ENCODE results near the gene CACFD1. TPM values are rescaled to one million over a fixed set of nuclear protein-coding genes. Genes with fewer than 3 reads are reported as not detected.

CACFD1 gene
- total RNA-seq, 1 experiment from 2014 or later: 2.7 TPM

DNA sequence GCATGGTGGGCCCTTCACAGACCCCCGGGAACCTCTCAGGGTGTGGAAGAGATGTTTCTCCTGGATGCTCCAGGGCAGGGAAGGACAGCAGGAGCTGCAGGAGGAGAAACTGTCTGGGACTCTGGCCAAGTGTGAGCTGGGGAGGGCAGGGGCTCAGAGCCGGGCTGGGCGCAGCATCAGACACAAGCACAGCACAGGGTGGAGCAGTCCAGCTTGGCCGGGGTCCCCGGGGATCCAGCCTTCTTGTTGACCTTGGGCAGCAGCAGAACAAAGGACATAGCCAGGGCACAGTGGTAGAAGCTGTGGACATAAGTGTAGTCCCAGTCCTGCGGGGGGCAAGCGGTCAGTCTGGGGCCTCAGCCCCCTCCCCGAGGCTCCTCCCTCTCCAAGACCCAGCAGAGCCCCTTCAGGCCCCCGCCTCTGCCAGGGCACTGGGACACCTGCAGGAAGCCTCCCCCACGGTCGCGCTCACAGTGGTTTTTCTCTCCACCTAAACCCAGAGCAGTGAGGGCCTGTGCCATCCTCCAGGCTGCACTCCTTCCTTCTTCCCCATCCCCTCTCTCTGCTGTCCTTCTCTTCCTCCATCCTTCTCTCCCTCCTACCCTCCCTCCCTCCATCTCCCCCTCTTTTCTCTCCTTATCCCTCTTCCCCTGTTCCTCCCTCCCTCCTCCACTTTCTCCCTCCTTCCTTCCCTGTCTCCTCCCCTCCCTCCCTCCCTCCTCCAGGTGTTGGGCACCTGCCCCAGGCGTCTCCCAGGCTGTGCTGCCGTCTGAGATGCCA is 54.9 kb downstream of the CACFD1 start:
- no peak for DNase-seq (ENCODE audit: extremely low read depth, low read depth)

DNA sequence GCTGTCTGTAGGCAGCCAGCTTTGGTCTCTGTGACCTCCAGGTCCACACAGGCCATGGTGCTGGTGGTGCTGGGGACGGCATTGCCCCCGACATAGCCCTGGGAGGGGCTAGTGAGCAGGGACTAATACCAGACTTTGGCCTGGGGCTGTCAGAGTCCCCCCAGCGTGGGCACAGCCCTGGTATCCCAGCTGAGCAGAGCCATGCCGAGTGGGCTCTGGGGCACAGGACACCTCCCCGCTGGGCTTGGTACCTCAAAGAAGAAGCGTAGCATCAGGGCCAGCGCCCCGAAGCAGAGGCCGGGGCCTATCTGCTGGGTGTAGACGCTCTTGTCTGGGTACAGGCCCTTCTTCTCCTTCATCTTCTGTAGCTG is 55.4 kb downstream of the CACFD1 start:
- DNase-seq (ENCODE audit: extremely low read depth, low read depth): no peak

DNA sequence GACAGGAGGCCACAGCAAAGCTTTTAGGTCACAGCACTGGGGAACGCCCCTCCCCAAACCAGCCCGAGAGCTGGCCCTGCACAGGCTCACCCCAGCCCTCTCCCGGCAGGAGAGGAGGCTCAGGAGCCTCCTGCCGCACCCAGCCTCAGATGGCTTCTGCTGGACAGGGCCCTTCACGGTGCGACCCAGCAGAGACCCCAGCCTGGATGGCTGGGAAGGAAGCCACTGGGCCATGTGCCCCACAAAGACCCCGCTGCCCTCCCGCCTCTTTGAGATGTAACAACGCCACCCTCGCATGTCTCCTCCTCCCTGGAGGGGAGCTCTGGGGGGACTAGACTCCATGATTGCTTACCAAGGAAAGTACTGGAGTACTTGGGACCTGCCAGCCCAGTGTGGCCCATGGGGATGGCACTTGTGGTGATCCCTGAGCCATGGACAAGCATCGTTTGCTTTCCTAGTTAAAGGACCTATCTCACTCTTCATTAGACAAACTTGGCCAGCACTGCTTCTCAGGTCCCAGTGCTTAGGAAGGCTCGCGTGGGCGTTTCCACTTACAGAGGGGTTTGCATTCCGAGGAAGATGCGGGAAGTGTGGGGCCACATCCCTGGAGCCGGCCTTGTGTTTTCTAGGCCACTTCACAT is 56.0 kb downstream of the CACFD1 start:
- no peak for DNase-seq (ENCODE audit: extremely low read depth, low read depth)

DNA sequence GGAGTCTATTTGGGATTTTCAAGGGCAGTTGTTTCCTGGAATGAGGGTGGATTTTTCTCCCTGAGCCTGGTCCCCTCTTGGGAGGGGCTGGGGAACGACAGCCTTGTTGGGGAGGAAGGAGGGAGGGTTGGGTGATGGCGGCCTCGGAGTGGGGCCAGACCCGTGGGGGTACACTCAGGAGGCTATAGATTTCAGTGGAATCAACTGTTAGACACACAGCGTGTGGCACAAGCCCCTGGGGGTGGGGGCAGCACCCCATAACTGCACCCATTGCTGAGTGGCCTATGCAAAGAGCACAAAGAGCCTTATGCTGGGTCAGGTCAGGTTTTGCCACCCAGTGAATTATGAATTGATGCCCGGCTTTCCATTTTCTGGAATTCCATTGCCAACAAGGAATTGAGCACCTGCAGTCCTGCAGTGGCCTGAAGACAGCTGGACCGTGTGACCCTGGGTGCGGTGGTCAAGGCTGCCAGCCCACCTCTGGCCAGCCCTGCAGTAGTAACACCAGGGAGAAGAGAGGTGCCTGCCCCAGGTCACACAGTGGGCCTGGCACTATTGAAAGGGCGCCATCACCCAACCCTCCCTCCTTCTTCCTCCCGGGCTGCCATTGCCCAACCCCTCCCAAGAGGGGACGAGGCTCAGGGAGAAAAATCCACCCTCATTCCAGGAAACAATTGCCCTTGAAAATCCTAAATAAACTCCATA is 56.6 kb downstream of the CACFD1 start:
- DNase-seq (ENCODE audit: extremely low read depth, low read depth): no peak

DNA sequence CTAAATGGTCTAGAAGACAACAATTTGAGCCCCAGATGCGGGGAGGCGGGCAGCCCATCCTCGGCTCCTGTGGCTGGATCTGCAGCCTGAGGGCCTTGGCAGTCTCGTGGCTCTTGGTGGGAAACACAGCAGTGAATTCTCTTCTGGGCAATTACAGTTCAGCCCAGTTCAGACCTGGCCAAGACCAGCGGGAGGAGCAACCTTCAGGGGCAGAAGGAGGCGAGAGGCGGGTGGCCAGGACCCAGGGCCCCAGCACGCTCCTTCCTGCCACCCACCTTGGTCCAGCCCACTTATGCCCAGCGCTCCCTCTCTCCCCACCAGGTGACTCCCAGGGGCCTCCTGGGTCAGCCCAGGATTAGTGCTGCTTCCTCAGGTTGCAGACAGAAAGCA is 57.2 kb downstream of the CACFD1 start:
- no peak for DNase-seq (ENCODE audit: extremely low read depth, low read depth)

DNA sequence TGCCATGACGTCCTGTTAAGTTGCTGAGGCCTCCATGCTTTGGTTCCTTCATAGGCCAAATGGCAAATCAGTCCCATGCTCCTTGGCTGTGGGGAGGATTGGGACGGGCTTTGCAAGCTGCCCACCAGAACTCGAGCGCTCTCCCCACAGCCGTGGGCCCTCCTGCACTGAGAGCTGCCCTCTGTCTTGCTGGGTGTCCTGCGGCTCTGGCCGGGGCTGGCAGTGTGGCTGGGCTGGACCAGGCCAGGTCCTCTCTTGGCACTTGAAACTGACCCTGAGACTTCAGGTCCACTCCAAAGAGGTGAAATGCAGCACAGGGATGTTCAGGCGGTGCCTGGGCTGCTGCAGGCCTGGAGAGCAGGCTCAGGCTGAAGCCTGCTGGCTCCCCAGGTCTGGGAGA is 57.9 kb downstream of the CACFD1 start:
- DNase-seq (ENCODE audit: extremely low read depth, low read depth): no peak

DNA sequence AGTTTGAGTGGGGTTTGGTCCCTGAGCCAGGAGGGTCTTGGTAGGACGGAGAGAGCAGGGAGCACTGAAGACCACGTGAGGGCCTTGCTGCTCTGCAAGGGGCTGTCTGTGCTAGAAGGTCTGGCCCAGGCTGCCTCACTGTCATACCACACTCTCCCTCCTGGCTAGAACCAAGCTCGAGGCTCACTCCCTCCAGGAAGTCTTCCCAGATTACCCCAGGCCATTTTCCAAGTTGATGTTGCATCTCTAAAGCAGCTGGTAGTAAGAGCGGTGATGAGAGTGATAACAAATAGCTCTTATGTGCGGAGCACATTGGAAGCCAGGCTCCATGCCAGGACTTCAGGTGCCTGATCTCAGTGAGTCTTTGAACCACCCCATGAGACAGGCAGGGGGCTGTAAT is 58.4 kb downstream of the CACFD1 start:
- DNase-seq (ENCODE audit: extremely low read depth, low read depth): no peak

DNA sequence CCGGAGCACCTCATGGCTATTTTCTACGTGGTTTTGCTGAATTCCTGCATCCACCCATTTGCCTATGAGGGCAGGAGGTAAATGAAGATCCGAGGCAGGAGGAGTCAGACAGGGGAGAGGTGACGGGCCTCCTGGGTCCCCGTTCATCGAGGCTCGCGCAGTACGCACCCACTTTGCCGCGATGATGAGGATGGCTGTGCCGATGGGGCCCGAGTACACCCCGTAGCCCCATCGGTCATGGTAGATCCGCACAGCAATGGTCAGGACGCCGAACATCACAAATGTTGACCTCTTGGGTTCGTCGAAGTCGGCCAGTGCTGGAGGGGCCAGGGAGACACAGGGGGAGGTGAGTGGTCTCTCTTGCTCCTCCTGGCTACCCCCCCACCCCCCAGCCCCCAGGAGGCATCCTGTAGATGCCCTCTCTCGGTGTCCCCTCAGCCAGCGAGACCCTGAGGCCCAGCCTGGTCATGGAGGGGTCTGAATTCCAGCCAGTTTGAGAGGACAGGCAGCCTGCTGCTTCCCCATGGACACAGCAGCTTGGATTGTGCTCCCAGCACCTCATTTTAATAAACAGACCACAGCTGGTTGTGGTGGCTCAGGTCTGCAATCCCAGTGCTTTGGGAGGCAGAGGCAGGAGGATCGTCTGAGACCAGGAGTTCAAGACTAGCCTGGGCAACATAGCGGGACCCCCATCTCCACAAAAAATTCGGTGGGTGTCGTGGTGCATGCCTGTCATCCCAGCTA is 59.1 kb downstream of the CACFD1 start:
- no peak for DNase-seq (ENCODE audit: extremely low read depth, low read depth)

DNA sequence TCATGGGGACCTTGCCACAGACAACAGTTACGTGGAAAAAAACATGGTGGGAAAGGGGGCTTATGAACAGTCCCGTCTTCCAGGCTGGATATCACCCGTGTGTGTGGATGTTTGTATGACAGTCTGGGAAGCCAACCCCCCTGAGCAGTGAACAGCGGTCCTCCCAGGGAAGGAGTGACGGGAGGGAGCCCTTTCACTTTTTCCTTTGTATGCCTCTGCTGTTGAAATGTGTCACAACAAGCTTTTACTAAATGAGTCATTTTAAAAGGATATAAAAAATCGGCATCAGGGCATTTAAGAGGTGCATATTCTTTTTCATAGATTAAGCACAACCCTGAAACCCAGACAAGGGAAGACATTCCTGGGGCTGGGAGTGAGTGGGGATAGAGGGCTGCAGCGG is 59.9 kb downstream of the CACFD1 start:
- no peak for DNase-seq (ENCODE audit: extremely low read depth, low read depth)

DNA sequence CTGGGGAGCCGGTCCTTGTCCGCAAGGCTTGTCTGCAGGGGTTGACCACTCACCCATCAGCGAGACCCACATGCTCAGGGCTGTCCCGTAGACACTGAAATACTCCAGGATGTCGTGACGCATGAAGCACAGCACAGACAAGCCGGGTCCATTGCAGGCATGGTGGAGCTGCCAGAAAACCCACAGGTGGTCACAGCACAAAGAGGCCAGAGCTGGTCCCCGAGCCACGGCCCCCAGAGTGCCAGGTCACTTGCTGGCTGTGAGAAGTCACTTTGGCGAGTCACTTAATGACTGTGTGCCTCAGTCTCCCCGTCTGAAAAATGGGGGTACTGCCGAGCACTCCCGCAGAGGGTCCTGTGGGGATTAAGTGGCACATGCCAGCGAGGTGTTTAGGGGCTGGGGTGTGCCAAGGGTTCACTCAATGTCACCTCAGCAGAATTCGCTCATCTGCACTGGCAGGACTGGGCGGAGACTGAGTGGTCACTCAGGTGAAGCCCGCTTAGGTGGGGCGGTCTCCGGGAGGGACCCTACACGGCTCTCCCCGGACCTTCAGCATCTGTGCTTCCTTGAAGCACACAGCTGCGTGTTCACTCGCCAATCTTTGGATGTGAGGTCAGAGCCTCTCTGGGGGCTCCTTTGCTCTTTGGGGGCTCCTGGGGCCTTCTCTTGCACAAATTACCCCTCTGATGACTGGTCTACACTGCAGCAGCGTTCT is 60.5 kb downstream of the CACFD1 start:
- no peak for DNase-seq (ENCODE audit: extremely low read depth, low read depth)

Other genes with a start within 250 kb of the CACFD1 start
- gene ABO, start 184.8 kb upstream of the CACFD1 start, total RNA-seq (2014; rRNA removed; shearing (Covaris generic)): not detected in 2 replicates
- gene SURF6, start 123.8 kb upstream of the CACFD1 start, total RNA-seq (2014; rRNA removed; shearing (Covaris generic)): 18.3 and 20.6 TPM in 2 replicates
- 16.9 and 17.0 TPM in 2 replicates for gene MED22, start 111.8 kb upstream of the CACFD1 start, total RNA-seq (2014; rRNA removed; shearing (Covaris generic))
- 2,700 and 2,738 TPM in 2 replicates for gene RPL7A, start 111.8 kb upstream of the CACFD1 start, total RNA-seq (2014; rRNA removed; shearing (Covaris generic))
- gene SURF1, start 103.5 kb upstream of the CACFD1 start, total RNA-seq (2014; rRNA removed; shearing (Covaris generic)): 17.3 and 23.8 TPM in 2 replicates
- 51.3 and 52.6 TPM in 2 replicates for gene SURF2, start 103.4 kb upstream of the CACFD1 start, total RNA-seq (2014; rRNA removed; shearing (Covaris generic))
- 212 and 214 TPM in 2 replicates for gene SURF4, start 83.9 kb upstream of the CACFD1 start, total RNA-seq (2014; rRNA removed; shearing (Covaris generic))
- gene STKLD1, start 83.6 kb upstream of the CACFD1 start, total RNA-seq (2014; rRNA removed; shearing (Covaris generic)): 0.59 TPM in 1 of 2 replicates, not detected in the other
- 22.1 and 27.1 TPM in 2 replicates for gene REXO4, start 42.0 kb upstream of the CACFD1 start, total RNA-seq (2014; rRNA removed; shearing (Covaris generic))
- gene ADAMTS13, start 37.6 kb upstream of the CACFD1 start, total RNA-seq (2014; rRNA removed; shearing (Covaris generic)): 0.40 and 1.1 TPM in 2 replicates
- gene SLC2A6, start 19.1 kb downstream of the CACFD1 start, total RNA-seq (2014; rRNA removed; shearing (Covaris generic)): 4.0 and 4.4 TPM in 2 replicates
- not detected in 2 replicates for gene MYMK, start 65.0 kb downstream of the CACFD1 start, total RNA-seq (2014; rRNA removed; shearing (Covaris generic))
- gene ADAMTSL2, start 74.7 kb downstream of the CACFD1 start, total RNA-seq (2014; rRNA removed; shearing (Covaris generic)): not detected in 2 replicates
- not detected in 2 replicates for gene FAM163B, start 149.4 kb downstream of the CACFD1 start, total RNA-seq (2014; rRNA removed; shearing (Covaris generic))
- gene DBH, start 176.4 kb downstream of the CACFD1 start, total RNA-seq (2014; rRNA removed; shearing (Covaris generic)): not detected in 2 replicates

All from NCI-H460 (cell line).